GM18519 (cell line): ENCODE data around the gene CFDP1.
"Not testable (repeated sequence)": the region's sequence is repeated elsewhere in the genome, so short reads cannot be mapped to it uniquely, and the experiment has no call there.

Experiments
- ATAC-seq: cut with Tn5 transposase; IDR thresholded peaks from one replicate; pipeline ENCODE4 v1.9.1; 2021; ENCODE audit warnings: mild to moderate bottlenecking, moderate library complexity; ENCODE audit not compliant: unreplicated experiment, low FRiP score

The CFDP1 gene

DNA sequence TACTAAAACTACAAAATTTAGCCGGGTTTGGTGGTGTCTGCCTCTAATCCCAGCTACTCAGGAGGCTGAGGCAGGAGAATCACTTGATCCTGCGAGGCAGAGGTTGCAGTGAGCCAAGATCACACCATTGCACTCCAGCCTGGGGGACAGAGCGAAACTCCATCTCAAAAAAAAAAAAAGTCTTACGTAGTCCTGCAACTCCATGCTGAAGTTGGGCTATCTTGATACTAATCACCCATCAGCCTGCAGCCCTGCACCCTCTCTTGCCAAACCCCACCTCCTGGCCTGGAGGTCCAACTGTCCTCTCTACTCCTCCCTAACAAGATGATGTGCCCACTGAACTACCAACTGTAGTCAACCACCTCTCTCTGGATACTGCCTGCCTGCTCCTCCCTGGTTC, 26.4 kb upstream of the CFDP1 start:
- ATAC-seq = no peak

GRCh38 chr16:75458439-75458838, 25.1 kb upstream of the CFDP1 start:
- ATAC-seq = no peak

- ATAC-seq = no peak
These were observed 24.7 kb upstream of the CFDP1 start for GRCh38 chr16:75458029-75458428.

DNA sequence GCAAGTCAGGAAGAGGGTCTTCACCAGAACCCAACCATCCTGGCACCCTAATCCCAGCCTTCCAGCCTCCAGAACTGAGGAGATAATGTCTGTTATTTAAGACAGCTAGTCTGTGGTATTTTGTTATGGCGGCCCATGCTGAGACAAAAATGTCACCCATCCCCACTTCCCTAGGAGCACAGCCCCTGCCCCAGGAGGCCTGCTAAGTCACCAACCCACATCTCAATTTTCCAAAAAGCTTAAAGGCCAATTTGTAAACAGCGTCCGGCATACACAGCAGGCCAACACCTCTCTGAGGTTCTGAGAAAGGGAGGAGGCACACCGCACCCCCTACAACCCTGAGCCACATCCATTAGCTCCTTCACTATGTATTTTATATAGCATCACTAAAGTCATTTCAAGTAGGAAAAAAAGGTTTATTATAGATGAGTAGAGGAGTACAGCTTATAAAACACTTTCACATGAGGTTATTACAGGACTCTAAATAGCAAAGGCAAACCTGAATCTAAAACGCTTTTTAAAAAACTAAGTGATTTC, 24.2 kb upstream of the CFDP1 start:
- no peak for ATAC-seq

DNA sequence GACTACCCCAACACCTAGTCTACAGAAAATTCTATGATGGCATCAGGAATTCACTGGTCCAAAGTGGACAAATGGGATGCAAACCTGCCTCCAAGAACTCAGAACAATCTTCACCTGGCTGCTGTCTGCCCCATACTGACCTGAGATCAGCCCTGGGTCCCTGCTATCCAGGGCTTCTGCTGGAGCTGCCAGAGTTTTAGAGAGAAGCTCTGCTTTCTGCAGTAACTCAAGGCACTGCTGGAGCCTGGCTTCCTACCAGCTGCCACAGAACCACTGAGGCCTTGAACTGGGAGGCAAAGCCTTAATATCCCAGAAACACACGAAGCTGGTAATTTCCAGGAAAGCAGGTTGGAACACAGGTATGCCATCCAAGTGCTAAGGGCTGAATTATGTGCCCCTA, 23.7 kb upstream of the CFDP1 start:
- ATAC-seq = no peak

DNA sequence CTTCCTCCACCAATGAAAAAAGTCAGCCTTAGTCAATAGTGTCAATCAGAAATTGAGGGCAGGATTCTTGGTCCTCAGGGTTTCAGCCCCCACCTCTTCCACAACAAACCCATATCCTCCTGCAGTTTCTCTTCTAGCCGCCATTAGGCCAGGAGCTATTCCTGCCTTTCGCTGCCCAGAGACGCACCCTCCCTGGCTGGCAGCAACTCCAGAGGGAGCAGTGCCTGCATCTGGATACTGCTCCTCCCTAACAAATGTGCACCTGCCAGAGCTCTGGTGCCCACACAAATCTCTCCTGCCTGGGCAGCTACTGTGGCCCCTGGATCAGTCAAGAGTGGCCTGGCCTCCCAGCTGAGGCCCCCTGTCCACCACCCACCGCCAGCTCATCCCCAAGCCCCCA, 23.2 kb upstream of the CFDP1 start:
- not testable (repeated sequence) for ATAC-seq

DNA sequence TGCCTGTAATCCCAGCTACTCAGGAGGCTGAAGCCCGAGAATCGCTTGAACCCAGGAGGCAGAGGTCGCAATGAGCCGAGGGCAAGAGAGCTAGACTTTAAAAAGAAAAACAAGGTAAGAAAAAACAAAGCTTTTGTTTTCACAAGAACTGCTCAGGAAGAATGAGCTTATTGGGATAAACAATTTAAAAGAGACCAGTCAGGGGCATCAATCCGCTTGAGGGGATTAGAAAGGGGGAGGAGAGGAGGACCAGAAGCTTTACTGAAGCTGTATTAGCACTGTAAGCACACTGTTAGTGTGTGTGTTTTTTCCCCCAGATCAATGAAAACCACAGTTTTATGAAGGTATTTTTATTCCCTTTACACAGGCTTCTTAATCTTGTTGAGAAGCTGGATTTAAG, 22.4 kb upstream of the CFDP1 start:
- ATAC-seq = no peak

DNA sequence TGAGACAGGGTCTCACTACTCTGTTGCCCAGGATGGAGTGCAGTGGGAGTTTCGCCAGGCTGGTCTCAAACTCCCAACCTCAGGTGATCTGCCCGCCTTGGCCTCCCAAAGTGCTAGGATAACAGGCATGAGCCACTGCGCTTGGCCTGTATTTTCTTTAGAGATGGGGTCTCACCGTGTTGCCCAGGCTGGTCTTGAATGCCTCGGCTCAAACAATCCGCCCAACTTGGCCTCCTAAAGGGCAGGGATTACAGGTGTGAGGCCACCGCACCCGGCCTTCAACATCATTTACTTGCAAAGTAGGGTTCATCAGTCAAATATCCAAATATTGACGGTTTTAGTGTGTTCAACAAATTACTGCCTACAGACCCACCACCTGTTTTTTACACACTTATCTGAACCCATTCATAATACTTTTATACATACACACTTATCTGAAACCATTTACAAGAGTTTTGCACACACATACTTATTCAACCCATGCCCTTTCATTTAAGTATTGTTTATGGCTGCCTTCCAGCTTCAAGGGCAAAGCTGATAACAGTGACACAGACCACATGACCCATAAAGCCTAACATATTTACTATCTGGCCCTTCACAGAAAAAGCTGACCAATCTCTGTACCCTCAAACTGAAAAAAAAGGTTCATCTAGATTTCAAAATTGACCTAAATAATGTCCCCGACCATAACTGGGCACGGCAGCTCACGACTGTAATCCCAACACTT, 19.3 kb upstream of the CFDP1 start:
- ATAC-seq = no peak

DNA sequence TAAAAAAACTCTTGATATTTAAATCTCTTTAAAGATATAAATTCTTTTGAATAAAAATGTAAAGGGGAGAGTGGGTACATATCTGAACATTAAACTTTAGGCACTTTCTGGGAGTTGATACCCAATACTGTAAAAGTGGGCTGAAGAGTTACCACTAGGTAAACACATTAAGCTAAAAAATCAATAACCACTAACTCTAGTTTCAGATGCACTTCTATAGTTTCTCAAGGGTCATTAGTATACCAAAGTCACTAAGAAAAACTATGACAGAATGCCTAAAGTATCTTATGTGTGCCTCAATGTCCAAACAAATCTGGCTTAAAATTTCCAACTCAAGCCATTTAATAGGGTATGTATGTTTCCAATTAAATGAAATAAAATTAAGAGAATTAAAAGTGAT, 13.1 kb upstream of the CFDP1 start:
- no peak for ATAC-seq

- ATAC-seq = no peak
These were observed 12.0 kb upstream of the CFDP1 start for GRCh38 chr16:75445298-75445697.

DNA sequence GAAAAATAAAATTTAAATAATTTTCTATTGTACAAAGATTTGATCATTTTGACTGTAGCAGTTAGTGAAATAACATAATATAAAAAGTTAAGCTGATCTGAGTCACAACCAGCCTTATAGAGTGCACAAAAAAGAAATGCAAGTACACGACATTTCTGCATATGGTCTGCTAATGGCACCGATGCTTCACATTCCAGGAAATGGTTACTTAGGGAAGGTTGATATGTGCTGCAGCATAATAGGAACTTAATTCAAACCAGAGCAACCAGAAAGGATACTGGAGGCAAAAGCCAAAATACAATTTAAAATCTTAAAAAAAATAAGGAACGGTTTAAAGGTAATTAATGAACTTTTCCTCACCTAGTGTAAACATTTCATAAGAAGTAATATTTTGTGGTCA, 10.0 kb upstream of the CFDP1 start:
- no peak for ATAC-seq

- peak; percentile 45 for ATAC-seq
These were observed 570 bp upstream of the CFDP1 start for GRCh38 chr16:75433732-75434413.

DNA sequence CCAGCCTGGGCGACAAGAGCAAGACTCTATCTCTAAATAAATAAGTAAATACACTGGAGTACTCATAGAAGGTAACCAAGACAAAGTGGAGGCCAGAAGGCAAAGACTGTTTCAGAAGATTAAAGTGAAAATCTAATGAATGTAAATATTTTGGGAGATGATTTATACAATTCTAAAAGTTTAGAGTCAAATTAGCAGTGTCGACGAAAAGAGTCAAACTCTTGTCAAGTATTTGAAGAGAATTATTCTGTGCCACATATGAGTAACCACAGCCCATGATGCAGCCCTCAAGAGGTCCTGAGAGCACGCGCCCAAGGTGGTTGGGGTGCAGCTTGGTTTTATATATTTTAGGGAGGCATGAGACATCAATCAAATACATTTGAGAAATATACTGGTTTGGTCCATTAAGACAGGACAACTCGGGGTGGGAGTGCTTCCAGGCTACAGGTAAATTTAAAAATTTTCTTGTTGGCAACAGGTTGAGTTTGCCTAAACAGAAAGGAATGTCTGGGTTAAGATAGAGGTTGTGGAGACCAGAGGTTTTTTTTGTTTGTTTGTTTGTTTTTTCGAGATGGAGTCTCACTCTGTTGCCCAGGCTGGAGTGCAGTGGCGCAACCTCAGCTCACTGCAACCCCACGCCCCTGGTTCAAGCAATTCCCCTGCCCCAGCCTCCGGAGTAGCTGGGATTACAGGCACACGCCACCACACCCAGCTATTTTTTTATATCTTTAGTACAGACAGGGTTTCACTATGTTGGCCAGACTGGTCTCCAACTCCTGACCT, 3.5 kb downstream of the CFDP1 start:
- ATAC-seq = no peak

GRCh38 chr16:75426524-75426923, 6.8 kb downstream of the CFDP1 start:
- ATAC-seq = not testable (repeated sequence)

- ATAC-seq = not testable (repeated sequence)
These were observed 9.1 kb downstream of the CFDP1 start for GRCh38 chr16:75424105-75424762.

DNA sequence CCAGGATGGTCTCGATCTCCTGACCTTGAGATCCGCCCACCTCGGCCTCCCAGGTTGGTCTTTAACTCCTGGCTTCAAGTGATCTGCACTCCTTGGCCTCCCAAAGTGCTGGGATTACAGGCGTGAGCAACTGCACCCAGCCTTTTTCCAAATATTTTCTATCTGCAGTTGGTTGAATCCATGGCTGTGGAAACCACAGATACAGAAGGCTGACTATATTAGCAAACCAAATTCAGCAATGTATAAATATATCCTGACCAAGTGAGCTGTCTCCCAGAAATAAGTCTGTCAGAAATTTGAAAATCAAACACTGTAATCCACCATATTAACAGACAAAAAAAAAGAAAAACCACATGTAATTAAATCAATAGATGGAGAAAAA, 9.6 kb downstream of the CFDP1 start:
- ATAC-seq = no peak

DNA sequence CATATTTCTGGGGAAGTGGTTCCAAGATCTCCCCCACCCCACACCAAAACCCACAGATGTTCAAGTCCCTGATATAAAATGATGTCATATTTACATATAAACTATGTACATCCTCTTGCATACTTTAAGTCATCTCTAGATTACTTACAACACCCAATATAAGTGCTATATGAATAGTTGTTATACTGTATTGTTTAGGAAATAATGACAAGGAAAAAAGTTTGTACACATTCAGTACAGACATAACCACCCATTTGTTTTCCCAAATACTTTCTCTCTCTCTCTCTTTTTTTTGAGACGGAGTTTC, 11.5 kb downstream of the CFDP1 start:
- no peak for ATAC-seq

- no peak for ATAC-seq
These were observed 12.1 kb downstream of the CFDP1 start for GRCh38 chr16:75420987-75421819.

GRCh38 chr16:75416904-75417565, 16.3 kb downstream of the CFDP1 start:
- ATAC-seq = no peak
